HG02852 (cell line): ENCODE results near the gene LPP.

Source experiments
- ATAC-seq: cut with Tn5 transposase; IDR thresholded peaks from one replicate; pipeline ENCODE4 v1.9.1; 2021; ENCODE audit warnings: mild to moderate bottlenecking, moderate library complexity; ENCODE audit not compliant: unreplicated experiment

Gene LPP

GRCh38 chr3:188194332-188194731, 40.4 kb downstream of the LPP start:
- no peak for ATAC-seq

- no peak for ATAC-seq
These were observed 42.5 kb downstream of the LPP start for GRCh38 chr3:188196232-188196990.

- ATAC-seq, result peak; percentile 54
These were observed 43.5 kb downstream of the LPP start for GRCh38 chr3:188197388-188197847.

- ATAC-seq, result no peak
These were observed 44.0 kb downstream of the LPP start for GRCh38 chr3:188198001-188198400.

- ATAC-seq, result no peak
These were observed 44.9 kb downstream of the LPP start for GRCh38 chr3:188198760-188199327.

- no peak for ATAC-seq
These were observed 45.4 kb downstream of the LPP start for GRCh38 chr3:188199386-188199785.

- no peak for ATAC-seq
These were observed 46.5 kb downstream of the LPP start for GRCh38 chr3:188200481-188200880.

- no peak for ATAC-seq
These were observed 48.6 kb downstream of the LPP start for GRCh38 chr3:188202358-188203138.

- no peak for ATAC-seq
These were observed 50.6 kb downstream of the LPP start for GRCh38 chr3:188204526-188204925.

- ATAC-seq, result no peak
These were observed 52.0 kb downstream of the LPP start for GRCh38 chr3:188205992-188206416.

GRCh38 chr3:188206787-188207186, 52.8 kb downstream of the LPP start:
- ATAC-seq, result no peak

GRCh38 chr3:188207941-188208515, 54.1 kb downstream of the LPP start:
- no peak for ATAC-seq

GRCh38 chr3:188208516-188208981, 54.6 kb downstream of the LPP start:
- ATAC-seq, result no peak

- ATAC-seq, result no peak
These were observed 55.1 kb downstream of the LPP start for GRCh38 chr3:188209034-188209433.

- no peak for ATAC-seq
These were observed 55.8 kb downstream of the LPP start for GRCh38 chr3:188209740-188210139.

GRCh38 chr3:188211476-188211875, 57.5 kb downstream of the LPP start:
- ATAC-seq, result no peak

GRCh38 chr3:188212308-188212969, 58.5 kb downstream of the LPP start:
- no peak for ATAC-seq

- no peak for ATAC-seq
These were observed 60.5 kb downstream of the LPP start for GRCh38 chr3:188214442-188214841.

GRCh38 chr3:188215129-188215528, 61.2 kb downstream of the LPP start:
- no peak for ATAC-seq

- ATAC-seq, result no peak
These were observed 63.1 kb downstream of the LPP start for GRCh38 chr3:188217011-188217463.

- no peak for ATAC-seq
These were observed 63.8 kb downstream of the LPP start for GRCh38 chr3:188217726-188218125.
